Caco-2 (cell line): ENCODE measurements around the gene ANGPTL5. TPM values are rescaled to one million over a fixed set of nuclear protein-coding genes. Genes with fewer than 3 reads are reported as not detected.

Experiments
- BruUV-seq: library from RNA; stranded (reverse); fragments of 400-500 nt; replicated peaks from 2 replicates; lab custom pipeline; 2021; lab: Mats Ljungman, UMichigan
- CTCF ChIA-PET: fragments of 300-600 bp; sonication (Branson Sonifier 250); formaldehyde crosslinking; loops from one replicate; lab custom pipeline; 2022; ENCODE audit warnings: antibody characterized with exemption; lab: Charles Lee
- POLR2A ChIA-PET: fragments of 300-600 bp; sonication (Branson Sonifier 250); formaldehyde crosslinking; loops from one replicate; lab custom pipeline; 2022; ENCODE audit warnings: antibody characterized with exemption; lab: Charles Lee
- DNase-seq, 2 experiments: peaks; one replicate each; pipeline versions ENCODE4 v3.0.0 to v3.0.0-alpha.2; 2020 to 2022
- H3K27me3 ChIP-seq: replicated peaks from 2 replicates; pipeline ENCODE4 v1.6.0; 2011; ENCODE audit warnings: low read length; ENCODE audit not compliant: control insufficient read depth, insufficient read depth
- H3K36me3 ChIP-seq: 2 replicates; pipeline ENCODE4 v1.5.1; 2011; ENCODE audit warnings: low read length; ENCODE audit not compliant: control insufficient read depth, insufficient read depth
- H3K4me1 ChIP-seq: fragments of 250-450 bp; sonication (Bioruptor Pico); 2 replicates; pipeline ENCODE4 v1.5.1; 2020; ENCODE audit warnings: mild to moderate bottlenecking
- H3K4me3 ChIP-seq: 2 replicates; pipeline ENCODE4 v1.5.1; 2011; ENCODE audit warnings: low read depth, mild to moderate bottlenecking, control low read depth, low read length
- H3K9me3 ChIP-seq: fragments of 250-450 bp; sonication (Bioruptor Pico); 2 replicates; pipeline ENCODE4 v1.5.1; 2020; ENCODE audit warnings: mild to moderate bottlenecking, moderate library complexity
- H3K27ac Mint-ChIP-seq: one replicate; pipeline ENCODE4 v1.8.0; 2022; ENCODE audit warnings: mixed read lengths; ENCODE audit not compliant: unreplicated experiment
- H3K27me3 Mint-ChIP-seq: one replicate; pipeline ENCODE4 v1.8.0; 2022; ENCODE audit warnings: mixed read lengths; ENCODE audit not compliant: insufficient read depth, unreplicated experiment
- H3K36me3 Mint-ChIP-seq: one replicate; pipeline ENCODE4 v1.8.0; 2022; ENCODE audit warnings: mild to moderate bottlenecking, mixed read lengths; ENCODE audit not compliant: insufficient read depth, unreplicated experiment
- H3K4me1 Mint-ChIP-seq: one replicate; pipeline ENCODE4 v1.8.0; 2022; ENCODE audit warnings: low read depth, mixed read lengths; ENCODE audit not compliant: unreplicated experiment
- H3K4me3 Mint-ChIP-seq: one replicate; pipeline ENCODE4 v1.8.0; 2022; ENCODE audit warnings: mild to moderate bottlenecking, moderate library complexity, mixed read lengths; ENCODE audit not compliant: unreplicated experiment
- H3K9me3 Mint-ChIP-seq: one replicate; pipeline ENCODE4 v1.8.0; 2022; ENCODE audit warnings: mixed read lengths; ENCODE audit not compliant: unreplicated experiment
- CTCF ChIP-seq, 2 experiments: fragments of 200-600 bp in 1 of 2; IDR thresholded peaks; 1 replicate in 1 of 2; 2 replicates in 1 of 2; pipeline versions ENCODE4 v1.5.1 to v1.8.0; 2011 to 2022; ENCODE audit warnings: antibody characterized with exemption in 1 of 2, control low read depth in 1 of 2, inconsistent platforms in 1 of 2, low read depth in 1 of 2, low read length in 1 of 2, mild to moderate bottlenecking in 1 of 2, moderate library complexity in 1 of 2; ENCODE audit not compliant: insufficient read depth in 1 of 2, severe bottlenecking in 1 of 2, unreplicated experiment in 1 of 2
- intact Hi-C: fragments of 100-400 bp; cut with micrococcal nuclease; formaldehyde crosslinking; loops from one replicate; pipeline ENCODE4 v1.10.0; 2022; ENCODE audit not compliant: unreplicated experiment
- total RNA-seq: library from RNA; stranded (reverse); gene quantifications from 2 replicates; pipeline ENCODE4 v1.2.3, GENCODE V29; 2022

ANGPTL5 gene
- total RNA-seq, 1 experiment from 2014 or later, result not detected

GRCh38 chr11:101945448-101945847, 29.1 kb upstream of the ANGPTL5 start:
- CTCF ChIA-PET, result interaction anchor here (1.0 to 1.7 kb wide), 3 partner anchors 29 to 62 kb away, joined by 8 to 13 read pairs (median 12); partner anchors contain the start of gene CEP126
- peaks cover 7% of the 10 kb centered on the region for H3K4me1 Mint-ChIP-seq
- intact Hi-C loops, result loop anchor here (1.0 kb wide), 1 partner anchor 62 kb away; no protein-coding TSS in a partner anchor
- TF ChIP-seq CTCF (IDR thresholded peaks at IDR 0.05; ENCODE audit: insufficient read depth in 1 of 2, low read depth in 1 of 2, low read length in 1 of 2, severe bottlenecking in 1 of 2, unreplicated experiment in 1 of 2), result no peak
- no peaks in the 10 kb centered on the region for H3K27me3 Mint-ChIP-seq
- H3K4me3 ChIP-seq, result no peak overlapping the region
- no peak overlapping the region for H3K4me3 Mint-ChIP-seq
- H3K36me3 ChIP-seq, result no peaks in the 10 kb centered on the region
- no peaks in the 10 kb centered on the region for H3K9me3 ChIP-seq
- POLR2A ChIA-PET, result interaction anchor here (0.9 kb wide), 1 partner anchor 16 kb away, joined by 3 read pairs; no protein-coding TSS in a partner anchor
- no peak overlapping the region for H3K27ac Mint-ChIP-seq
- no peaks in the 10 kb centered on the region for H3K27me3 ChIP-seq
- DNase-seq, result no peak
- no peaks in the 10 kb centered on the region for H3K9me3 Mint-ChIP-seq
- H3K4me1 ChIP-seq, result no peaks in the 10 kb centered on the region
- H3K36me3 Mint-ChIP-seq, result no peaks in the 10 kb centered on the region
- no TSS peak for BruUV-seq

DNA sequence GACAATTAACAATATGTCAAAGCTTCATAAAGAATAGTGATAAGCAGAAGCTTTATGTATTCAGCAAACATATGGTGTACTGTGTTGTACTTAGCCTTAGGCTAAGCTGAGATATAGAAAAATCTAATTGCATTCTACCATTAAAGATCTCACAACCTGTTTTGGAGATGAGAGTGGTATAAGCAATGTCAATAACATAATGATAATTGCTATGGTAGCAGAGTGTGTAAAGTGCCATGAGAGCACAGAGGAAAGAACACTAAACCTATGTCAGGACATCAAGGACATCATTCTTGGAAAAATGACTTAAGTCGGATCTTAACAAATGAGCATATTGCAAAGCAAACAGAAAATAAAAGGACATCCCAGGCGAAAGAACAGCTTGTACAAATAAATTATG, 28.6 kb upstream of the ANGPTL5 start:
- Mint-ChIP-seq H3K27ac (no peak overlapping the region), H3K36me3 (no peaks in the 10 kb centered on the region), H3K27me3 (no peaks in the 10 kb centered on the region), H3K4me3 (no peak overlapping the region), H3K9me3 (no peaks in the 10 kb centered on the region), H3K4me1 (peaks cover 7% of the 10 kb centered on the region)
- H3K36me3 ChIP-seq, result no peaks in the 10 kb centered on the region
- no peaks in the 10 kb centered on the region for H3K4me1 ChIP-seq
- H3K4me3 ChIP-seq, result no peak overlapping the region
- no peak for TF ChIP-seq CTCF (IDR thresholded peaks at IDR 0.05; ENCODE audit: insufficient read depth in 1 of 2, low read depth in 1 of 2, low read length in 1 of 2, severe bottlenecking in 1 of 2, unreplicated experiment in 1 of 2)
- H3K27me3 ChIP-seq, result no peaks in the 10 kb centered on the region
- intact Hi-C loops, result loop anchor here (1.0 kb wide), 1 partner anchor 62 kb away; no protein-coding TSS in a partner anchor
- BruUV-seq, result no TSS peak
- ChIA-PET CTCF (interaction anchor here (1.0 to 1.7 kb wide), 3 partner anchors 29 to 63 kb away, joined by 8 to 13 read pairs (median 12); partner anchors contain the start of gene CEP126), POLR2A (interaction anchor here (0.9 kb wide), 1 partner anchor 15 kb away, joined by 3 read pairs; no protein-coding TSS in a partner anchor)
- no peaks in the 10 kb centered on the region for H3K9me3 ChIP-seq
- no peak for DNase-seq

- POLR2A ChIA-PET, result no interaction called here
- no peaks in the 10 kb centered on the region for H3K27me3 ChIP-seq
- H3K36me3 ChIP-seq, result no peaks in the 10 kb centered on the region
- H3K4me1 Mint-ChIP-seq, result peaks cover 7% of the 10 kb centered on the region
- H3K4me1 ChIP-seq, result no peaks in the 10 kb centered on the region
- H3K36me3 Mint-ChIP-seq, result no peaks in the 10 kb centered on the region
- H3K9me3 Mint-ChIP-seq, result no peaks in the 10 kb centered on the region
- DNase-seq, result no peak
- no peaks in the 10 kb centered on the region for H3K27me3 Mint-ChIP-seq
- CTCF ChIA-PET, result no interaction called here
- intact Hi-C loops, result no loop called here
- H3K9me3 ChIP-seq, result no peaks in the 10 kb centered on the region
- H3K27ac Mint-ChIP-seq, result no peak overlapping the region
- BruUV-seq, result no TSS peak
- H3K4me3 Mint-ChIP-seq, result no peak overlapping the region
- H3K4me3 ChIP-seq, result no peak overlapping the region
- no peak for TF ChIP-seq CTCF (IDR thresholded peaks at IDR 0.05; ENCODE audit: insufficient read depth in 1 of 2, low read depth in 1 of 2, low read length in 1 of 2, severe bottlenecking in 1 of 2, unreplicated experiment in 1 of 2)
Observed at GRCh38 chr11:101940901-101941520, 24.7 kb upstream of the ANGPTL5 start.
